Activated CD8-positive, alpha-beta memory T cell treated with anti-CD3 and anti-CD28 coated beads for 36 hours (primary cell): Measurements from ENCODE around the gene PMS1. TPM values are rescaled to one million over a fixed set of nuclear protein-coding genes. Genes with fewer than 3 reads are reported as not detected.
"Not testable (repeated sequence)": the region's sequence is repeated elsewhere in the genome, so short reads cannot be mapped to it uniquely, and the experiment has no call there.

Source experiments
- CTCF ChIA-PET: fragments of 350-600 bp; sonication (Branson Sonifier 250); formaldehyde crosslinking; loops from one replicate; lab custom pipeline; 2021; ENCODE audit warnings: antibody characterized with exemption; lab: Charles Lee
- POLR2A ChIA-PET: fragments of 350-600 bp; sonication (Branson Sonifier 250); formaldehyde crosslinking; loops from one replicate; lab custom pipeline; 2021; ENCODE audit warnings: antibody characterized with exemption; lab: Charles Lee
- total RNA-seq, 2 experiments: library from RNA; stranded (reverse); gene quantifications; one replicate each; pipeline ENCODE4 v1.2.3, GENCODE V29; 2021

PMS1 gene
- total RNA-seq, 2 experiments from 2014 or later = 46.1 to 48.2 TPM

DNA sequence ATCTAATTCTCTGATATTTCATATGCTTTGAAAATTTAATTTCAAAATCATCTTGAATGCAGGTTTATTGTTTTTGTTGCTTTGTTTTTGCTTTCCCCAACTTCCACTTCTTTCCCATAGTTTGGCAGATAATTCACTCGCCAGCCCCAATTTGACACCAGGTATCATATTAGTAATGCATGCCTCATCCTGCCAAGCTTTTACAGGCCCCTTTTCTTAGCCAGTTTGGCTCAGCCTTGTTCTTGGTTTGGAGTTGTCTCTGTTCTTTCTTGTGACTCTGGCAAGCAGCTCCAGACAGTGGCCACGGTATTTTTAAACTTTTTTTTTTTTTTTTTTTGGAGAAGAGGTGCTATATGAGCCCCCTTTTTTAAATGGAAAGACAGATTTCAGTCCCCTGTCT is 65.3 kb downstream of the PMS1 start:
- ChIA-PET POLR2A (no interaction called here), CTCF (no interaction called here)

DNA sequence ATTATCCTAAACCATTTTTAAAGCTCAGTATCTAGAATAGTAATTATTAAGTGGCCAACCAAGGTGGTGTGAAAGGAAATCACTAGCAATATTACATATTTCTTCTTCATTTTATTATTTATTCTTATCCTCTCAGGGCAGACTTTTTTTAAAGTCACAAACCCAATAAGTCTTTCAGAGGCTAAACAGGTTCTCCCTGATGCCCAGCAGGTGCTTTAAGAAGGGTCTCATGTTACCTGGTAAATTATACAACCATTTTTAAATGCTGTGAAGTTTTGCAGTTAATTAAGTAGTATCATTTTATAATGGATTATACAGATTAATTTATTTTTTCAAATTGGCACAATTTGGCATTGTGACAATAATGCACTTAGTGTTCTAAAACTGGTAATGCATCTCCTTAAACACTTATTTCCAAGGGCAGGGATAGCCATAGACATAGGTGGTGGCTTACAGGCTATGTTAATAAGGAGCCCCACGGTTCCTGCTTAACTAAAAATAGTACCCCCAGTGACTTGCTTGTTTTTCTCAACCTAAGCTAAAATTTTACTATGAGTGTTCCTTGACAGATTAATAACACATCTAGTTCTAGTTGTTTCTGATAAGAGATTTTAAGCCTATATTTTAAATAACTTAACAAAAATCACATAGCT is 67.0 kb downstream of the PMS1 start:
- ChIA-PET CTCF (no interaction called here), POLR2A (no interaction called here)

DNA sequence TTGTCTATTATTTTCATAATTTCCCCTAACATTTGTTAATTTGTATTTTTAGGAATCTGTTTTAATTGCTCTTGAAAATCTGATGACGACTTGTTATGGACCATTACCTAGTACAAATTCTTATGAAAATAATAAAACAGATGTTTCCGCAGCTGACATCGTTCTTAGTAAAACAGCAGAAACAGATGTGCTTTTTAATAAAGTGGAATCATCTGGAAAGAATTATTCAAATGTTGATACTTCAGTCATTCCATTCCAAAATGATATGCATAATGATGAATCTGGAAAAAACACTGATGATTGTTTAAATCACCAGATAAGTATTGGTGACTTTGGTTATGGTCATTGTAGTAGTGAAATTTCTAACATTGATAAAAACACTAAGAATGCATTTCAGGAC is 69.9 kb downstream of the PMS1 start:
- ChIA-PET POLR2A (no interaction called here), CTCF (no interaction called here)

DNA sequence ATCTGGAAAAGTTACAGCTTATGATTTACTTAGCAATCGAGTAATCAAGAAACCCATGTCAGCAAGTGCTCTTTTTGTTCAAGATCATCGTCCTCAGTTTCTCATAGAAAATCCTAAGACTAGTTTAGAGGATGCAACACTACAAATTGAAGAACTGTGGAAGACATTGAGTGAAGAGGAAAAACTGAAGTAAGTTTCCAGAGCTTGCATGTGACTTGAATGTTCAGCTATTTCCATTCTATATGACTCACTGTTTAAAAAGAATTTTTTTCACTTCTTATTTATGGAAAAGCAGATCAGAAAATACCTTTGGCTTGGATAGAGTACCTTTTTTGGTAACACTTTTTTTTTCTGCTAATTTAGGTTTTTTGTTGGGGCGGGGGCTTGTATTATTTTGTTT is 70.7 kb downstream of the PMS1 start:
- ChIA-PET CTCF (no interaction called here), POLR2A (no interaction called here)

DNA sequence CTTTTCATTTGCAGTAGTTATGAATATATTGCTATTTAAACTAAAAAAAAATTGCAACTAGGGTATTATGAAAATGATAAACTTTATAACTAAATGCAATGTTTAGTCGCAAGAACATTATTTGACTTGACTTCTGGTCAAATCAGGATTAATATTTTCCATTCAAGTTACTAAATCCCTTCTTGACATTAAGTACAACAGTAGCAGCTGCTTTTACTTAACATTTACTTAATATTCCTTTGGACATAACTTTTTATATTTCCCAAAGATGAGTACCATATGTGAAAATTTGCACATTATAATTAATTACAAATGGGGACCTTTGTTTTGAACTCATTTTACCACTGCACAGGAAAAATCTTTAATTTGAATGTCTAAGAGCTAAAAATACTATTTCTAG is 74.0 kb downstream of the PMS1 start:
- ChIA-PET POLR2A (interaction anchor here (0.6 kb wide), 1 partner anchor 318 kb away, joined by 3 read pairs; no protein-coding TSS in a partner anchor), CTCF (no interaction called here)

DNA sequence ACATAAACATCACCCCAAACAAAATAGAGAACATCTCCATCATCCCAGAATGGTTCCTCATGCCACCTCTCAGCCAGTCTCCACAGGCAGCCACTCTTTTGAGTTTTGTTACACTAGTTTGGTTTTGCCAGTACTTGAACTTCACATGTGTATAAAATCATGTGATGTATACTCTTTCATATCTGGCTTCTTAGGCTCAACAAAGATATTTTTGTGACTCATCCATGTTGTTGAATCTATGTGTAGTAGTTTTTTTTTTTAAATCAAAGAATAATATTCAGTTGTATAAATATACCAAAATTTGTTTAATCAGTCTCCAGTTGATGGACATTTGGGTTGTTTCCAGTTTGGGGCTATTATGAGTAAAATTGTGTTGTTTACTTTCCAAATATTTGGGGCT is 75.9 kb downstream of the PMS1 start:
- CTCF ChIA-PET = no interaction called here
- POLR2A ChIA-PET = no interaction called here

DNA sequence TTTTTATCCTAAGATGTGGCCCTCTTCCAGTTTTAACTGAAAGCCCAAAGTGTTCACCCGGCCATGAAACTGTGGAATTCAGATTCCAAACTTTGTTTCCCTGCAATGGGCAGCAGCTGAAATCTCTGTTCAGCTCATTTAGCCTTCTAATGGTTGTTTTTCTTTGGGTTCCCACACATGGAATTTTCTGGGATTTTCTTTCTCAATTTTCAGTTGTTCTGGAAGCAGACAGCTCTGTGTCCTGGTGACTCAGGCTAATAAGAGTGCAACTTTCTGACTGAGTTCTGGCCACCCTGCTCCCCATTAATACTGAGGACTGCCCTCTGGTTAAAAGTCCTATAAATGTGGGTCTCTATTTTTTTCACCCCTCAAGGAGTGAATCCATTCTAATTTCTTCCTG is 78.5 kb downstream of the PMS1 start:
- ChIA-PET CTCF (no interaction called here), POLR2A (no interaction called here)

DNA sequence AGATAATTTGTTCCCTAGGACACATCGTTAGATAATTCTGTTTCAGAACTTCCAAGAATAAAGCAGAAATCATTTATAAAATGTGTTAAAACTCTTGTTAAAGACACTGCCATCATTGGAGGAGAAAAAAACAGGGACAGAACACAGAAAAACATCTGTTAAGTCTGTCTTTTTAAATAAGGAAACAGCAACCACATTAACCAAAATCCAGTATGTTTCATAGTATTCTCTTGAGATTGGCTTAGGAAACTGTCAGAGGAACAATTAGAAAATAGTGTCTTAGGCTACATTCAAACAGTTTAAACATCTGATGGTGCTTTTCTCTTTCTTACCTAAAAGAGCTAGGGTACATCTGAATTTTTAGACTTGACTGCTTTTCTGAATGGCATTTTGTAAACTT is 81.6 kb downstream of the PMS1 start:
- CTCF ChIA-PET = no interaction called here

DNA sequence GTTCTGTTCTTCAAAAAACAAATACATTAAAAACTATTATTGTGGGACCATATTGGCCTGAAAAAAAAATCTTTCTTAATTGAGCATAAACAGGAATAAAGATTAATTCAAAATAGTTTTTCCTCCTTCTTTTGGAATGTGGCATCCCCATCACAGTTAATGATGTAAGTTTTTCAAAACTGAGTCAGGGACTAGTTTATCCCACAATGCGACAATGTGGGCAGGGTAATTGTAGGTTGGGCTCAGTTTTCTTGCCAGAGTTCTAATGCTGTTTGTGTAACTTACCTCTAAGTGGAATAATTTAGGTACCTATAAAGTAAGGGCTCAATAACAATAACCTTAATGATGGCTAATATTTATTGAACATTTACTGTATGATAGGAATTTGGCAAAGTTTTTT is 82.0 kb downstream of the PMS1 start:
- ChIA-PET POLR2A (no interaction called here), CTCF (no interaction called here)

More for the DNA sequence above, 81.6 kb downstream of the PMS1 start:
- POLR2A ChIA-PET = no interaction called here

DNA sequence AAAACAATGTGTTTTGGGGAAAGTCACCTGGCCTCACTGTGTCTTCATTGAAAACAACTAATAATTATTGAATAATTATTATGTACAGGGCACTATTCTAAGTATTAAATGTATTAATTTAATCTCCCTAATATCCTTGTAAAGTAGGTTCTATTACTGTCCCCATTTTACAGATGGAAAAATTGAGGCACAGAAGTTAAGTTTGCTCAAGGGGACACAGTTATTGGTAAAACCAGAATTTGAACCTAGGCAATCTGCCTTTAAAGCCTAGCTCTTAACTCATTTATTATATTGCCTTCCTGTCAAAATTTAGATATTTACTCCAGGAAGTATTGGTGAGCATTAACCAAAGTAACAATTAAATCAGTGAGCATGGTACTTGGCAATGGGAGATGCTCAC is 84.6 kb downstream of the PMS1 start:
- CTCF ChIA-PET = no interaction called here
- POLR2A ChIA-PET = no interaction called here

DNA sequence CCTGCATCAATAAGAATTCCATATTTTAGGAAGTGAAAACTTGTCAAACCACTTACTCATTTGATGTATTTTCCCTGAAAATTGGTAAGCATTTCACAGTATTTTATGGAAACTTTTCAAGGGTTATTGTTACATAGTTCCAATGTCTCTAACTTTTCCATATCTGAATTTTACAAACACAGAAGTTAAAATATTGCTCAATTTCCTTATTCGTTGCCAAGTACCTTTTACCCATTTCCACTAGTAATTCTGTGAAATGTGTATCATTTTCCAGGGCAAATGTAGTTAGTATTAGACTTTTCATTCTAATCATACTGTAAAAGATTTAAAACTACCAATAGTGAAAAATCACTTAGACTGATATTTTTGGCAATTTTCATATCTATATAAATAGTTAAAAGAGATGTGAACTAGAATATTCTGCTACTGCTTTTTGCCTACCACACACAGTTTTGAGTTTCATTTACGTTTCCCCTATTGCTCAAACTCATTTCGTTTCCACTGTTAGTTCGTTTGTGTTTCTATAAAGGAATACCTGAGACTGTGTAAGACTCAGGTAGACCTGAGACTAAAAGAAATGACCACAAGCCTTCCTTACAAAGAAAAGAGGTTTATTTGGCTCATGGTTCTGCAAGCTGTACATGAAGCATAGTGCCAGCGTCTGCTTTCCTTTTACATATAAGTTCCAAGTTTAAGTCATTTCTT is 86.3 kb downstream of the PMS1 start:
- POLR2A ChIA-PET = no interaction called here
- CTCF ChIA-PET = interaction anchor here (0.7 kb wide), 1 partner anchor 167 kb away, joined by 3 read pairs; no protein-coding TSS in a partner anchor

DNA sequence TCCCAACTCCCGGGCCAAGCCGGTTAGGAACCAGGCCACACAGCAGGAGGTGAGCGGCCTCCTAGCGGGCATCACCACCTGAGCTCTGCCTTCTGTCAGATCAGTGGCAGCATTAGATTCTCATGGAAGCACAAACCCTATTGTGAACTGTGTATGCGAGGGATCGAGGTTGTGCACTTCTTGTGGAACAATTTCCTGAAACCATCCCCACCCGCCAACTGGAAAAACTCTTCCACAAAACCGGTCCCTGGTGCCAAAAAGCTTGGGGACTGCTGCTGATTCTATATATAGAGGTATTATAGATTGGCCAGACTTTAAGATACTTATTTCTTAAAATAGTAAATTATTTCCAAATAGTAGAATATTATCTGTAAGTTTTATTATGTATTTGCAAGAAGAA is 89.4 kb downstream of the PMS1 start:
- ChIA-PET CTCF (no interaction called here), POLR2A (no interaction called here)

DNA sequence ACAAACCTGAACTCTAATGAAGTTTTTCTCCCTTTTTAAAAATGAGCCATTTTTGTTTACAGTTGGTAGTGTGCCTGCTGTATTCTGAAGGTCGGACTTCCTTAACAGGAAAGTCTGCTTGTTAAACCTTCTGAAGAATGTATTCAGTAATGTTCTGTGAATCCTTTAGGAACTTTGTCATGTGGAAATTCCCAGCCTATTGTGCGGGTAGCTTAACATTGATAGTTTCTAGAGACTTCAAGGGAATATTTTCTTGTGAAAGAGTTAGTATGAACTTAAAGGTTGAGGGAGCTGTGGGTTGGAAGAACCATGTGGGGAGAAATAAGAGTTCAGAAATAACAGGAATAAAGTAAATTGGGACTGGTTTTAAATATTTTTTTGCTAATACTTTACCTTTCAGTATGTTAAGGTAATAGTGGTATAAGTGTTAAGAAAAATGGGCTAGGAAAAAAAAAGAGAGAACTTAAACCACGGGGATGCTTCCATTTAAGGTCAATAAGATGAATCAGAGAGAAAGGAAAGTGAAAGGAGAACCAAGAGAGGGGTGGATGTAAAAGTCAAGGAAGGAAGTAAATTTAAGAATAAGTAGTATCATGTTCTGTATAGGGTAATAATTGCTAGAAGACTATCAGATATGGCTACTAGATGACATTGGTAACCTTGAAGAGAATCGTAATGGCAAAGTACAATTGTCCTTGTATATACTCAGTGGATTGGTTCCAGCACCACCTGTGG is 90.5 kb downstream of the PMS1 start:
- ChIA-PET CTCF (no interaction called here), POLR2A (no interaction called here)

DNA sequence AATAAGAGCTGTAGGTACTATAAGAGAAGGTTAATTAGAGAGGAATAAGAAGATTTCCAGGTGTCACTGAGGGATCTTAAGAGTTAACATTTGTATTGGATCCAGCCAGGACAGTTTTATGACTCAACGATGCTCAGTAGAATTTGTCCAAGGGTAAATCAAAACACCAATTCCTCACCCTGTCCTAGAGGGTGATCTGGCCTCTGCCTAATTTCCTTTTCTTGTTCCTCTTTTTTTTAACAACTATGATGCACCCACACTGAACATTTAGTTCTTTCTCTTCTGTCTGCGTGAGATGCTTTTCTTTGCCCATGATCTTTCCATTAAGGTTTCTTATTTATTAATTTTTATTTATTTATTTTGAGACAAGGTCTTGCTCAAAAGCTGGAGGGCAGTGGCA is 92.0 kb downstream of the PMS1 start:
- CTCF ChIA-PET = interaction anchor here (0.7 kb wide), 1 partner anchor 416 kb away, joined by 4 read pairs; no protein-coding TSS in a partner anchor
- POLR2A ChIA-PET = no interaction called here

DNA sequence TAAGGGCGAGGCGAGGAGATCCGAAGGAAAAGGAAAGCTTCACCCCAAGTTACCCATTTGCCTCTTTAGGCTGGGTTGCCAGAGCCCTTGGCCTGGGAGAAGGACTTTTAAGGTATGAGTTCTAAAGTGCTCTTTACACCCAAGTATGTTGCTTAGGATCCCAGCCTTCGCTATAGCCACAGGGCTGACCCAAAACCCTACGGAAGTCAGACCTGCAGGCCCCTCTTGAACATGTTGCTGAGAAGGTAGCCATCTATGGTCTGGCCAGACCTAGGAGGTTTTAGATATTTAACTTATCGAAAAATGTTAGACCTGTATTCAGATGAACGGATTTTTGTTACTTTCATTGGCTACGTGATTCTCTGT is 95.4 kb downstream of the PMS1 start:
- ChIA-PET CTCF (no interaction called here), POLR2A (no interaction called here)

DNA sequence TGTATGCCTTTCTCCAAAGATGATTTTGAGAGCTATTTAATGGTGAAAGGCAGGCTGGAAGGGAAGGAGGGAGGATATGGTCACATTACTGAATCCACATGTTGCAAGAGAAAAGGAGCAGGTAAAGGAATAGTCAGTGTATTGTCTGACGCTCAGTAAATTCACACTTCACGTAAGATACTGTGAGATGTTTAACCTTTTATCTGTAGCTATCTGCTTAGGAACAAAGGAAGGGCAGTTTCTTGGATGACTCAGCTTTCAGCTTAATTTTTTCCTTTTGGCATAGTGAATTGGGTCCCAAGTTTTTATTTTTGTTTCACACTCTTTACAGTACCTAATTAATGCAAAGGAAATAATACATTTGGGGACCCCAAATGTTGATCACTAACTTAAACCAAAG is 96.2 kb downstream of the PMS1 start:
- ChIA-PET CTCF (no interaction called here), POLR2A (no interaction called here)

DNA sequence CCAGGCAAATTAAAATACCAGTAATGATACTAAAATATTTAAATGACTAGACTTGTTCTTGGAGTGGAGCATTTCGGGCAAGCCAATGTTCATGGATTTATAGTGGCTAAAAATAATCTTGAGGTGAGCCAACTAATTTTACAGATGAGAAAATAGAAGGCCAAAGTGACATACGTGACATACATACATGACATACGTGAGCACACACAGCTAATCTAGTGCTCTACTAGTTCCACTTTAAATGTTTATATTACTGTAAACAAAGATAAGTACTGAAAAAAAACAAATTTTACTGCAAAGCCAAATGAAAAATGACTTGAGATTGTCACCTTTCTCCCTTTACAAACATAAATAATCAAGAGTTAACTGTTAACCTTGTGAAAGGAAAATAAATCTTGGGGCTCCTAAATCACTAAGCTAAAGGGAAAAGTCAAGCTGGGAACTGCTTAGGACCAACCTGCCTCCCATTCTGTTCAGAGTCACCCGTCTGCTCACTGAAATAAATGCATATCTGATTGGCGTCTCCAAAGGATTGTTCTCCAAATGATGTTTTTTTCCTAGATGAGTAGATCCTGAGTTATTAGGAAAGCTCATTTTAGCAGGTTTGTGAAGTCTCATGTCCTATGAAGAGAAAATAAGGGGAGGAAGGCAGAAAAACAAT is 96.7 kb downstream of the PMS1 start:
- ChIA-PET CTCF (no interaction called here), POLR2A (no interaction called here)

DNA sequence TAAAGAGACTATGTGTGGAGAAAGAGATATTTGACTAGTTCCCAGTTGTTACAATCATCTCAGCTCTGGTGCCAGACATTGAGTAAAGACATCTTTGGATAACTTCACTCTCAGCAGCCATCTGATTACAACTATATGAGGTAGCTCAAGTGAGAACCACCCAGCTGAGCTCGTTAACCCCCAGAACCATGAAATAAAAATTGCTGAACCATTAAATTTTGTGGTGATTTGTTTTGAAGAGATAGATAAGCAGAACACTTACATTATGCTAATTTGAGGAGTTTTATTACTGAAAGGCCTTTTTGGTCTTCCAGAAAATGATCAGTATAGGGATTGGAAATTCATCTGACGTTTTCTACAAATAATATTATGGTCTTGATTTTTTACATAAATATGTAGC is 101.1 kb downstream of the PMS1 start:
- ChIA-PET CTCF (no interaction called here), POLR2A (no interaction called here)

DNA sequence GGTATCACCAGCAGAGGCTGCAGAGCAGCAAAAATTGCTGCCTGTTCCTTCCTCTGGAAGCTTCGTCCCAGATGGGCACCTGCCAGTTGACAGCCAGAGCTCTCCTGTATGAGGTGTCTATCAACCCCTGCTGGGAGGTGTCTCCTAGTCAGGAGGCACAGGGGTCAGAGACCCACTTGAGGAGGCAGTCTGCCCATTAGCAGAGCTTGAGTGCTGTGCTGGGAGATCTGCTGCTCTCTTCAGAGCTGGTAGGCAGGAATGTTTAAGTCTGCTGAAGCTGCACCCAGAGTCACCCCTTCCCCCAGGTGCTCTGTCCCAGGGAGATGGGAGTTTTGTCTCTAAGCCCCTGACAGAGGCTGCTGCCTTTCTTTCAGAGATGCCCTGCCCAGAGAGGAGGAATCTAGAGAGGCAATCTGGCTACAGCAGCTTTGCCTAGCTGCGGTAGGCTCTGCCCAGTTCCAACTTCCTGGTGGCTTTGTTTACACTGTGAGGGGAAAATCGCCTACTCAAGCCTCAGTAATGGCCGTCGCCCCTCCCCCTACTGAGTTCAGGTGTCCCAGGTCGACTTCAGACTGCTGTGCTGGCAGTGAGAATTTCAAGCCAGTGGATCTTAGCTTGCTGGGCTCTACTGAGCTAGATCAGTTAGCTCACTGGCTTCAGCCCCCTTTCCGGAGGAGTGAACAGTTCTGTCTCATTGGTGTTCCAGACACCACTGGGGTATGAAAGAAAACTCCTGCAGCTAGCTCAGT is 108.5 kb downstream of the PMS1 start:
- POLR2A ChIA-PET, CTCF ChIA-PET: not testable (repeated sequence)

DNA sequence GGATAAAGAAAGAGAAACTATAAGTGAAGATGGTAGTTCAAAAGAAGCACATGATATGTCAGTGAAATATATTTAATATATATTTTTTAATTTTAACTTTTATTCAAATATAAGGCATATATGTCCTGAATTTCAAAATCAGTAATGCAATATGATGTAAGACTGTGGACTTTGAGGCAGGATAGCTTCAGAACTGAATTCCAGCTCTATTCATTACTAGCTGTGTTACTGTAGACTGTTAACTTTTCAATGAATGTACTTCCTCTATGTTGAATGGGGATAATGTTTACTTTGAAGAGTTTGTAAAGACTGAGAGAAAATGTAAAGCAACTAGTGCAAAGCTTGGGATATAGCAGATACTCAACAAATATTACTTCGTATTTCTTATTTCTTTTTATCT is 112.6 kb downstream of the PMS1 start:
- CTCF ChIA-PET = no interaction called here
- POLR2A ChIA-PET = no interaction called here
